GM19099 (cell line): ENCODE data around the gene ZNF423.

ENCODE experiments used
- POLR2A ChIP-seq: IDR thresholded peaks from 3 replicates; pipeline ENCODE4 v1.6.1; 2011; ENCODE audit warnings: low read depth; ENCODE audit not compliant: insufficient read length; ENCODE audit errors: extremely low read depth

The ZNF423 gene

DNA sequence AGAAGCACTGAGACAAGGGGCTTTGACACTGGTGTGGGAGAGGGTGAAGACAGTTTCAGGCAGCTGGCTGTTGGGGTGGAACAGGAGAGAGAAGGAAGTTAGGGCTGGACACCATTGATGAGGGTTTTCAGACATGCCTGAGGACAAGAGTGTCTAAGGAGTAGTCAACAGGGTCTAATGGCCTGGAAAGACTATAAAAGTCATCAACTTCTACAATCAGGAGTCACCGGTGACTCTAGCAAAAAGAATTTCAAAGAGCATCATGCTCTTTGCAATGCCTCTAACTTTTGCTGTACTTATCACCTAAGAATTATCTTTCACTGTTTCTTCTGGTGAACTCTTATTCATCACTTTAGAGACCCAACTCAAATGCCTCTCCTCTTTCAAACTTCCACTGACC lies 268.4 kb downstream of the ZNF423 start:
- no peak for TF ChIP-seq POLR2A

DNA sequence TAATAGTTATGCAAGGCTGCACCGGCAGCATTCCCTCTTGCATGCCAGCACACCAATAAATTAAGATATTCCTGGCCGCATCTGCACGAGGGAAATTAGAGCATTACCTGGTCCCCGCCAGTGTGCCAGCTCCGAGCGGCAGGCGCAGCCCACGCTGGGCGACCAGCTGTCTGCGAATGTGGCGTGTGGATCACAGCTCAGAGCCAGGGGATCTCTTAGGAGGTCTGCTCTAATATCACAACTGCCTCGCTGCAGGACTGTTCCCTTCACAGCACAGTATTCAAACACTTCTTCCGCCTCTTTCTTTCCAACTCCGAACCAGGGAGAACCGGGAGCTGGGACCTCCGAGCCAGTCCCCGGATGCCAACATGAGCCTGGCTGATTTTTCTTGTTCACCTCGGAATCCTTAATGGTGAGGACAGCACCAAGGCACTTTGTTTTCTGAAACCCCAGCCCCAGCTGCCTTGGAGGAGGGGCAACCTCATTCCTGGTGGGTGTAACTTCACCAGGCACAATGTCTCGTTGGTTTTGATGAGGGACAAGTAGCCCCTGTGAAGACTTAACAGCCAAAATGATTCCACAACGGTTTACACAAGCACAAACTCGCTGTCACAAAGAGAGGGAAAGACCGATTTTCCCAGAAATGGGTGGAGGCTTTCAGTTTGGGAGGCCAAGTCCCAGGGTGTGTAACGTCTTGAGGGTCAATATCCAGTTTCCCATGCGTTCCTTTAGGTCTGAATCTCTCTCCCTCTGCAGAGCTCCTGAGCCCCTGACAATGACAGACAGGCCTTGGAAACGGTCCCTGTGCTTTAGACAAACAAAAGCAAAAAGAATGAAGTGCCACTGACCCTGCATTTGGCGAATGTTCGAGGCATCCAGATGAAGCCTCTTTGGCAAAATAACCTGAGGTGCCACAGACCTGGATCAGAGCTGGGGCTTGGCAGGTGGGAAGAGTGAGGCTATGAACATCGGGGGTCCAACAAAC lies 269.2 kb downstream of the ZNF423 start:
- TF ChIP-seq POLR2A: no peak

DNA sequence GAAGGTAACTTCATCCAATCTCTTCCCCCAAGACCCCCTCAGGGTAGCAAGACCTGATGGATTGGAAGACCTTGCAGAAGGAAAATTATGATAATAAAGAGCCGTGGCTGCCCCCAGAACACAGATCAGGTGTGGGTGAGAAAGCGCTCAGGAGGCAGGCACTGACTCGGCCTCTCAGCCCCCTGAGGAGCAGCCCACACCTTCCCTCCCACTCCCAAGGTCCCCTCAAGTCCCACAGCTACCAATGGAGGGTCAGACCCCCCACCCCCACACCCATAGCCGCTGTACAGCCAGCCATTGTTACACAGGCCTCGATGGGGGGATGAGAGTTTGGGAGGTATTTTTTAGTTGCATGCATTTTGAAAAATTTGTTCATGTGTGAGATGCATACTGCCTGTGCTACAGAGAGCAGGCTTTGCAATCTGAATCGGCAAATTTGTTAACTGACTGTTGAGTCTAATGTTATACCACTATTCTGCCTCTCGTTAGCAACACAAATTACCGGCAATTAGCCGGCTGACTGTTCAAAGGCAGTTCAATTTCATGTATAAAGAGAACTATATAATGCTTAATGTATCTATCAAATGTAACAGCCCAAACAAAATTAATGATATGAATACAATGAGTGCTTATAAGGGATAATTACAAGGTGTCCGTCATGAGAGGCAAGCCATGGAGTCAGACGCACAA lies 270.6 kb downstream of the ZNF423 start:
- TF ChIP-seq POLR2A: no peak

DNA sequence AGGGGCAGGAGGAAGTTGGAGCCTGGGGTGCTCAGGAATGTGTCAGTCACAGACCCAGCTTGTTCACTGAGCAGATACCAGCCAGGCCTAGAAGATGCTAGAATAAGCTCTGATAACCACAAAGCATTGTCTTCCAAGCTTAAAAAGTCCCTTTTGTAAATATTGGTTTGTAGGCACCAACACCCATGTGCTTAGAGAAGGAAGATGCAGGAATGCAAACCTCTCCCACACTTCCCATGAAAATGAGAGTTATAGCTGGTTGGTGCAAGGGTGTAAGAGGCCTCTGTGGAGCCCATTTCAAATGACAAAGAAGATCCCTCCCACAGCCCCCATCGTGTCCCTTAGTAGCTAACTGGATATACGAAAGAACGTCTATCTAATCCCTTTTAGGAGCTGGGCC lies 272.0 kb downstream of the ZNF423 start:
- TF ChIP-seq POLR2A: no peak

DNA sequence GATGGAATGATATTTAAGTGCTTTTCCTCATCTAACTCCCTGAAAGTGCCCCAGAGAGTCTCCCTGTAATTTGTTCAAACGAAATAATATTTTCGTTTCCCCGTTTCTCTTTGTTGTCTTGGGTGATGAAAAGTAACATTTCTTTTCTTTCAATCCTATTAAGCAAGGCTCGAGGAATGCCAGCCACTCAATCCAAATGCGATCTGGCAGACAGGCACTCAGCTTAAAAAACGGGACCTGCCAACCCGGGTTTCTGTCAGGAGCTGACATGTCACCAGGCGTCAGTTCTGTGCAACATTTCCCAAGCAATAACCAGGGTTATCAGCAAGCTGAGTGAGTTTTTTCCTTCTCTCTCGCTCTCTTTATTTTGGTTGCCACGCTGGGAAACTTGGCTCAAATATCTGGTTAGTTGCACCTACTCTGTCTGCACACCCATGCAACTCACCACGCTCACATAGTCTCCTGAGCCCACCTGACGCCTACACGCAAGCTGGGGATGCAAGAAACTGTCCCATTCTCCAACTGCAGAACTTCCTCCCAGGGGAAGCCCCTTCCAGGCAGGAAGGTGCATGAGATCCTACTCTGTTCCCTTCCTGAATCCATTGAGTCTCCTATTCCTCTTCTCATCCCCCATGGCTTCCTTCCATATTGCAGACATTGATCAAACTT lies 274.1 kb downstream of the ZNF423 start:
- no peak for TF ChIP-seq POLR2A

DNA sequence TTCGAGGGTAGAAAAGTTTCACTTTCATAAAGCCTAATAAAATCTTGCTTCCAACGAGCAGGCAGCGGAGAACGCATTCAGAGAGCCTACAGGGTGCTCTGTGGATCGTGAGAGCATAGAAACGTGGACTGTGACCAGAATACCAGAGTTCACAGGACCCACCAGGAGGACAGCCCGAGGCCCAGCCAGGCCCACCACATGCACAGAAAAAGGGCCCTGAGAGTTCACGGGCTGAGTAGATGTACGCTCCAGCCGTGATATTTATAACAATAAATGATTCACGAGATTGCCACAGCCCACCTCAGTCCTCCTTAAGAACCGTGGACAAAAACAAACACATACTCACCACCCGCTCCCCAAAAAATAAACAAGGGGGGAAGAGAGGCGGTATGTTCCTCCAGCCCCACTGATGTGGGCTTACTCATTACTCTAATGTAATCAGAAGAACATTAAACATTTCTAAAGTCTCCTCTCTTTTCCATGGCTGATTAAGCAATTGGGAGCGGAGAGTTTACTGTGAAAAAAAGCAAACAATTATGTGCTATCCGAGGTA lies 275.1 kb downstream of the ZNF423 start:
- TF ChIP-seq POLR2A: no peak

DNA sequence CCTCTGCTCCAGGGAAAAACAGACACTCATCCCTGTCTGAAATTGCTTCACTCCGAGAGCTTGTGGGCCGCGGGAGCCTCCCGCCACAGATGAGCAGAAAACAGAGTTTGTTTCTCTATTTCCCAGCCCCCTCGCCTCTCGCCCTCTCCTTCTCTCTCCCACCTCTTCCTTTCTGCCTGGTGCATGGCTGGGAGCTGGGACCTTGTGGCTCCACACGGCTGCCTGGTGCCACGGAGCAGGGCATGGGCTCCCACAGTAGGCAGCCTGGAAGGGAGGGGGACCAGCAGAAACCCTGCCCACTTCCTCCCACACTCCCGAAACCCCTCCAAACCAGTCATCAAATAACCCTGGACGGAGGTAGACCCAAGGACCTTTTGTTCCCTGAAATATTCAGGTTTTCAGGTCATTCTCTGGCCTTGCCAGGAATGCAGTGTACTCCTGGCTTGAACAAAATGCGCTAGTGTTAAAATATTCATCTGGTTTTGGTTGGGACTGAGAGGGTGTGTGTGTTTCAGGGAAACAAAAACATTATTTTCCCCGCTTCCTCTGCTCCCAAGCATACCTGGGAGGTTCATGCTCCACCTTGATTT lies 277.4 kb downstream of the ZNF423 start:
- no peak for TF ChIP-seq POLR2A

DNA sequence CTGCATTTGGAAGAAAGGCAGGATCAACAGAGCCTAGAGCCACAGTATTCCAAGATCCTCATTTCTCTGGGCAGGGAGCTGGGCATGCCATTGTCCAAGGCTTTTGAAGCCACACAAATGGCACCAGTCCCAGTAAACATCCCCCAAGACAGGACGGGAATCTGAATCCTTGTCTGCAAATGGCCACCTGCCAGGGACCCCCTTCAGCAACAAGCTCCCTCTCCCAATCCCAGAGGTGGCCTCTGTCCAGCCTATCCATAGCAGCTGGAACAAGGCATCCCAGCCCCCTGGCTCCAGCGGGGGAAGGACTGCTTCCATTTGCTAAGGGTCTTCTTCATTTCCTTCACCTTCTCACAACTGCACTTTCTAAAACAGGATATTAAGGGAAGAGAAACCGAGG lies 277.9 kb downstream of the ZNF423 start:
- no peak for TF ChIP-seq POLR2A

DNA sequence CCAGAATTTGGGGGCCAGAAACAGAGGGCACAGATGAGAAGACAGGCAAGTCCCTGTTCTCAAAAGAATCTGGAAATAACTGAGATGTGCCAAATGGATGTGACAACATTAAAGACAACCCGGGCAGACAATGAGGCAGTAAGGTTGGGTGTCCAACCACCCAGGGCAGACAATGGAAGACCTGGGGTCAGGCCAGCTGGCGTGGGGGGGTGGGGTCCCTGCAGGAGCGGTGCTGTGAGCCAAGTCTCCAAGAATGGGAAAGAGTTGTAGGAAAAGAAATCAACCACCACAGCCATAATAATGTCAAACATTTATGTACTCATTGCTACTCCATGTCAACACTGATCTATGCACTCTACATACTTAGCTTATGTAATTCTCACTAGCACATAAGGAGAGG lies 279.0 kb downstream of the ZNF423 start:
- no peak for TF ChIP-seq POLR2A

DNA sequence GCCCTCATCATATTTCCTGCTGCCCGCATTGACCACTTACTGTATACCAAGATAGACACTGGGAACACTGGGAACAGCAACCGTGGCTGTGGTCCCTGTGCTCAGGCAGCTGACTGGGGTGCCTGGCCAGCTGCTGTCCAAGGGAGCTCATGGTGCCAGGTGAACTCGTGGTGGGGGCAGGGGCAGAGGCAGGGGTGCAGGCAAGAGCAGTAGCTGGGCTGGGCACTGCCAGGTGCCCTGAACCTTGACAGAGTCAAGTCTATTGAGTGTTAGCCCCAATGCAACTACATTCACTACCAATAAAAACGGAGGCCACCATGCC lies 279.8 kb downstream of the ZNF423 start:
- TF ChIP-seq POLR2A: no peak

DNA sequence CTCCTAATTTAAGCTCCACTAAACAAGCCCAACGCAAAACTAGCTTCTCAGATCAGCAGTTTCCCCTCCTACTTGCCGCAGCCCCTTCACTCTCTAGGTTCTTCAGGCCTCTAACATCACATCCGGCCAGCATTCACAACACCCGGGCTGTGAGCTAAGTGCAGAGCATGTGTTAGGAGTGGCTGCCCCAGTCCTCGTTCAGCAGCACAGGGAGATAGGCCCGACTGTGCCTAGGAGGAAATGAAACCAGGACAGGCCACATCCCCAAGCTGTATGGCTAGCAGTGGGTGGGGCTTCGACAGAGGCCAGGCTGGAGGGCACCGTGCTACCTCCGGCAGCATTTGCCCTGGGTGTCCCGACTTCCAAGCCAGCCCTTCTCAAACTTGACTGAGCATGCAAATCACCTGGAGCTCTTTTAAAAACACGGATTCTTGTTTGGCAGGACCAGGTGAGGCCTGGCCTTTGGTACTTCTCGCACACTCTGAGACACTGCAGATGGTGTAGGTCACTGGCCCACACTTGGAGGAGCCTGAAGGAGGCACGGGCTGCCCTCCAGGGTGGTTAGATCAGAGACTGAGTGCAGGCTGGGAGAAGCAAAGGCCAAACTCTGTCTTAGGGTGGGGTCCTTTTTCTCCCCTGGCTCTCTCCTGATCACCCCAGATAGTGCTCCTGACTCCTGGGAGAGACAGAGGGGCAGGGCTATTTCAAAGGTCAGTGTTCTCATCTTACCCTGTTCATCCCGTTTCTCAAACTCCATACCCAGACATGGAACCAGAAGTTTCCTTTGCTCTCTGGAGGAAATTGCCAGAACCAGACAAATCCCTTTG lies 280.4 kb downstream of the ZNF423 start:
- no peak for TF ChIP-seq POLR2A

DNA sequence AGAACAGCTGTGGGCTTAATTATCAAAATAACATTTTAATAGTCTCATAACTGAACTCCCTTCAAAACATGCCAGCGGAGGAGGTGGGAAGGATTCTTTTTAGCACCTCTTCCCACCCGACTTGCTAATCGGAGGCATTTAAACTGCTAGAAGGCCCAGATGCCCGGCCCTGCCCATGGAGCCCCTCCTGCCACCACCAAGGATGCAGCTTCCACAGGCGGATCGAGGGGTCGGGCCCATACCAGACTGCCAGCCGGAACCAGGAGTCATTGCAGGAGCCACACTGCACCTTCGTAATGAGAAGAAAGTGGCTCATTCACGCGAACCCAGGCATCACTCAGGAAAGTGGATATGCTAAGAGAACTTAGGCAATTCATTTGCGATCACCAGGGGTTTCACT lies 281.1 kb downstream of the ZNF423 start:
- TF ChIP-seq POLR2A: no peak

DNA sequence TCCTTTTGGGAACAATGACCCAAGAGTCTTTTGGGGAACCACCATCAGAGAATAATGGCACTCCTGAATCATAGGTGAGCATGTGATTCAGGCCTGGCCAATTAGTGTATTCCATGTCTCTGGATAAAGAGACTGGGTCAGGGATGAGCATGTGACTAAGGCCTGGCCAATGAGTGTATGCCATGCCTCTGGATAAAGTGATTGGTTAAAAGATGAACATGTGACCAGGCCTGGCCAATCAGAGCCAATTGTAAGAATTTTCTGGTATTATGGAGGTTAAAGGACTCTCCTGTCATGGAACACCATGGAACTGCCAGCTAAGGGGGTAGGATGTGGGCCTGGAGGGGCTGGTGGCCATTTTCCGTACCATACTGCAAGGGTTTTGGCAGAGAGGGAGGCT lies 288.0 kb downstream of the ZNF423 start:
- TF ChIP-seq POLR2A: no peak

DNA sequence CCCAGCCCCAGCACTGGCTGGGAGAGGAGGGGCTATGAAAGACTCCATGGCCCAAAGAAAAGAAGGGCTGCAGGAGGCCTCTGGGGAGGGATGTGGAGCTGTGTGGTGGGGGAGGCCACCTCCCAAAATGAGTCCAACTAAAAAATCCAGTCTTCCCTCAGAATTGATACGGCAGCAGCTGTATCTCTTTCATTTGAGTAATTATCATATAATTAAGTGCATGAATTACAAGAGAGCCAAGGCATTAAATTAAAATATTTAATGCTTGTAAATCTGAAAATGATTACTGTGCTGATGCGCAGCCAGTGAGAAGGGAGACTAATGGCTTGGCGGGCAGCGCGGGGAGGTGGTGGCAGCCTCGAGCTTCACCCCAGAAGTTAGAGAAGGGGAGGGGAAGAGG lies 289.5 kb downstream of the ZNF423 start:
- TF ChIP-seq POLR2A: no peak
